Left lung (tissue), 10 donors: ENCODE data around the gene CREB3L1. TPM values are rescaled to one million over a fixed set of nuclear protein-coding genes. Genes with fewer than 3 reads are reported as not detected.

Source experiments
- ATAC-seq: fragments of 200-7000 bp; cut with Tn5 transposase; one replicate; pipeline ENCODE4 v1.9.1; 2020; ENCODE audit warnings: moderate library complexity
- DNase-seq, 4 donors: peaks; one replicate each; pipeline ENCODE4 v3.0.0-alpha.2; 2013 to 2020
- H3K27ac ChIP-seq, 2 donors: fragments of 200-600 bp; sonication (generic) in 1 of 2; one replicate each; pipeline versions ENCODE4 v1.5.0 to v1.8.0; 2020 to 2021
- H3K27me3 ChIP-seq, 2 donors: fragments of 200-600 bp; sonication (generic) in 1 of 2; one replicate each; pipeline versions ENCODE4 v1.5.0 to v1.8.0; 2020 to 2021
- H3K36me3 ChIP-seq, 2 donors: fragments of 200-600 bp; sonication (generic) in 1 of 2; one replicate each; pipeline versions ENCODE4 v1.5.0 to v1.8.0; 2020 to 2021
- H3K4me1 ChIP-seq, 2 donors: fragments of 200-600 bp; one replicate each; pipeline ENCODE4 v1.8.0; 2021
- H3K4me3 ChIP-seq, 2 donors: fragments of 200-600 bp; sonication (generic) in 1 of 2; one replicate each; pipeline versions ENCODE4 v1.5.0 to v1.8.0; 2020 to 2021; ENCODE audit warnings: mild to moderate bottlenecking in 1 of 2
- H3K9me3 ChIP-seq, 2 donors: fragments of 200-600 bp; sonication (generic) in 1 of 2; one replicate each; pipeline versions ENCODE4 v1.5.0 to v1.8.0; 2020 to 2021
- intact Hi-C, 2 donors: fragments of 100-400 bp; cut with DNase I; formaldehyde crosslinking; loops; one replicate each; pipeline versions ENCODE4 v1.11.2 to v1.14.2; 2022
- polyA plus RNA-seq, 6 donors: library from polyadenylated mRNA; unstranded; fragments of 120-200 nt; gene quantifications; one replicate each; pipeline ENCODE4 v1.2.1, GENCODE V29; 2013; ENCODE audit not compliant: insufficient read length in 6 of 6
- total RNA-seq, 2 donors: library from RNA; stranded (reverse); fragmentation: NEBNext Ultra II Directional; extraction: Animal tissue kit (Norgen Biotek cat#: 25700); gene quantifications; one replicate each; pipeline ENCODE4 v1.2.1, GENCODE V29; 2021
- TF ChIP-seq, protein P1 (sequence below), 2 donors: fragments of 200-600 bp; sonication (generic) in 1 of 2; IDR thresholded peaks; one replicate each; pipeline versions ENCODE4 v1.5.0 to v1.8.0; 2021; ENCODE audit warnings: antibody characterized with exemption in 2 of 2
- donor health status: DM: no; HTN: yes; CAD: no.
- donor health status: DM: no; HTN: no; CAD: no.

The CREB3L1 gene
- total and polyA plus RNA-seq, 8 donors, result 16.2 to 59.3 (median 26.1) TPM

DNA sequence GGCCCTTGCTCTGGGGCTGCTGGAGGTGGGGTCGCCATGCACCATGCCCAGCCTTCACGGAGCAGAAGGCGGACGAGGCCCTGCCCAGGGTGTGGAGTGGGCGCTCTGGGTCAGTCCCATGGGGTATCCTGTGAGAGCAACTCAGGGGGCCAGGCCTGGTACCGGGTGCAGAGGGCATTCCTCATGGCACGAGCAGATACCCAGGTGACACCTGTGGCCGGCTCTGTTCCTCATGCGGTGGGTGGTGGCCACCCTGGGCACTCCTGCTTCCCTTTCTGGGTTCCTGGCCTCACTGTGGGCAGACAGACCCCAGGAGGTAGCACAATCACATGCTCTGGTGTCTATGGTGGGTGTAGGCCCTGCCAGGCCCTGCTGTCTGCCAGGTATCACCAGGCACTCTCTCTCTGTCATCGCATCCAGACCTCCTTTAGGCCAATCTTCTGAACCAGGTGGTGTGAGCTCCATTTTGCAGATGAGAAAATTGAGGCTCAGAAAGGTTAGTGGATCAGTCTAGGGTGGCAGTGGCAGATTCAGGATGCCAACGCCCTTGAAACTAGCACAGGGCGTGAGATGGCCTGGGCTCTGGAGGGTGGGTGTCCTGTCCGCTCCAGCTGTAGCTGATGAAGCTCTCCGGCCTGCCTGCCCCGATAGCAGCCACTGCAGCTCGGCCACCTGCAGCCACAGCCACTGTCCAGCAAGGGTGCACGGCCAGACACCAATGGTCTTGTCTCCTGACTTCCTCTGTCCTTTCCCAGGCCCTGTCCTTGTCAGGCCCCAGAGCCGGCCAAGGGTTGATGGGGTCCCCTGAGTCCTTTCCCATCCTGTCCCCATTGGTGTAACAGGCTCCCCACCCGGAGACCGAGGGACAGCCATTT, 84.9 kb downstream of the CREB3L1 start:
- TF ChIP-seq, protein P1, sequence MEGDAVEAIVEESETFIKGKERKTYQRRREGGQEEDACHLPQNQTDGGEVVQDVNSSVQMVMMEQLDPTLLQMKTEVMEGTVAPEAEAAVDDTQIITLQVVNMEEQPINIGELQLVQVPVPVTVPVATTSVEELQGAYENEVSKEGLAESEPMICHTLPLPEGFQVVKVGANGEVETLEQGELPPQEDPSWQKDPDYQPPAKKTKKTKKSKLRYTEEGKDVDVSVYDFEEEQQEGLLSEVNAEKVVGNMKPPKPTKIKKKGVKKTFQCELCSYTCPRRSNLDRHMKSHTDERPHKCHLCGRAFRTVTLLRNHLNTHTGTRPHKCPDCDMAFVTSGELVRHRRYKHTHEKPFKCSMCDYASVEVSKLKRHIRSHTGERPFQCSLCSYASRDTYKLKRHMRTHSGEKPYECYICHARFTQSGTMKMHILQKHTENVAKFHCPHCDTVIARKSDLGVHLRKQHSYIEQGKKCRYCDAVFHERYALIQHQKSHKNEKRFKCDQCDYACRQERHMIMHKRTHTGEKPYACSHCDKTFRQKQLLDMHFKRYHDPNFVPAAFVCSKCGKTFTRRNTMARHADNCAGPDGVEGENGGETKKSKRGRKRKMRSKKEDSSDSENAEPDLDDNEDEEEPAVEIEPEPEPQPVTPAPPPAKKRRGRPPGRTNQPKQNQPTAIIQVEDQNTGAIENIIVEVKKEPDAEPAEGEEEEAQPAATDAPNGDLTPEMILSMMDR (IDR thresholded peaks at IDR 0.05), result no peak
- H3K27me3 ChIP-seq, result no peaks in the 10 kb centered on the region
- peak overlapping the region in 1 of 2 donors; percentile 38 for H3K4me3 ChIP-seq
- peak in 1 of 4 donors; percentile 78 for DNase-seq
- intact Hi-C loops, result no loop called here
- peaks cover 0 to 23% of the 10 kb centered on the region in 2 donors for H3K36me3 ChIP-seq
- peaks cover 17 to 85% of the 10 kb centered on the region in 2 donors for H3K4me1 ChIP-seq
- no peak for ATAC-seq
- H3K27ac ChIP-seq, result peak overlapping the region; percentile 72 to 94
- H3K9me3 ChIP-seq, result no peaks in the 10 kb centered on the region

DNA sequence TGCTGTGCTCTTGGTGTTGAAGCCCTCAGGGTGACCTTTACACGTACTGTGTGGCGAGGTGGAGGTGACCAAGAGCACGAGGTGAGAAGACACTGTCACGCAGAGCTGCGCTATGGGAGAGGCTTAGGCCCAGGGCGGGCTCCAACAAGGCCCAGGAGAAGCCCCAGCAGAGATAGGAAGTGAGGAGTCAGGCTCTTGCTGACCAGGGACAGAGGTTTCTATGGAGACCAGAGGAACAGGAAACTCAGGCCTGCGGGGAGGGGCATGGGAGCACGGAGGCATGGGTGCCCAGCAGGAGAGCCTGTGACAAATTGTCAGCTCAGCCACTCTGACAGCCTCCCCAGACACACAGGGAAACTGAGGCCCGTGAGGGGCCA, 85.6 kb downstream of the CREB3L1 start:
- peaks cover 0 to 28% of the 10 kb centered on the region in 2 donors for H3K36me3 ChIP-seq
- peaks cover 20 to 85% of the 10 kb centered on the region in 2 donors for H3K4me1 ChIP-seq
- DNase-seq (peak in 2 of 4 donors; percentile 81 to 91), ATAC-seq (peak; percentile 71)
- H3K4me3 ChIP-seq, result peak overlapping the region in 1 of 2 donors; percentile 38
- no peaks in the 10 kb centered on the region for H3K27me3 ChIP-seq
- no peaks in the 10 kb centered on the region for H3K9me3 ChIP-seq
- peak overlapping the region; percentile 72 to 94 for H3K27ac ChIP-seq
- TF ChIP-seq, protein P1 (IDR thresholded peaks at IDR 0.05), result no peak
- intact Hi-C loops, result no loop called here

DNA sequence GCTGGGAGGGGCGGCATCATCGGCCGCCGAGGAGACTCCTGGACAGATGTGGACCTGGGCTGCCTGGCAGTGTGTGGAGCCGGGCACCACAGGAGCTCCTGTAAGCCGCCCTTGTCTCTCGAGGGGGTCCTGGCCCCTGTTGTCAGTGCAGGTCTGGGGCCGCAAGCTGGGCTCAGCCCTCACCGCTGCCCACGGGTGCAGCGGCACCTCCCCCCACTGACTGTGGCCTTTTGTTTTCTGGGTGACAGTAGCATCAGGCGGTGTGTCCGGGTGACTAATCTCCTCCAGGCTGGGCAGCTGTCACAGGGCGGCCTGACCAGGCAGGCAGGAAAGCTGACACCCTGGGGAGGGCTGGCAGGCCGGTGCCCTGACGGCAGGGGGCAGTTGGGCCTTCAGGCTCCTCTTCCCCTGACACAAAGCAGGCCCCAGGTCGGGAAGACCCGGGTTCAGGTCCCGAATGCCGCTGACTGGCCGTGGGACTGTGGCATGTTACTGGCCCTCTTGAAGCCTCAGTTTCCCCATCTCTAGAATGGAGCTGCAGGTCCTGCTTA, 86.1 kb downstream of the CREB3L1 start:
- peak in 1 of 4 donors; percentile 82 for DNase-seq

DNA sequence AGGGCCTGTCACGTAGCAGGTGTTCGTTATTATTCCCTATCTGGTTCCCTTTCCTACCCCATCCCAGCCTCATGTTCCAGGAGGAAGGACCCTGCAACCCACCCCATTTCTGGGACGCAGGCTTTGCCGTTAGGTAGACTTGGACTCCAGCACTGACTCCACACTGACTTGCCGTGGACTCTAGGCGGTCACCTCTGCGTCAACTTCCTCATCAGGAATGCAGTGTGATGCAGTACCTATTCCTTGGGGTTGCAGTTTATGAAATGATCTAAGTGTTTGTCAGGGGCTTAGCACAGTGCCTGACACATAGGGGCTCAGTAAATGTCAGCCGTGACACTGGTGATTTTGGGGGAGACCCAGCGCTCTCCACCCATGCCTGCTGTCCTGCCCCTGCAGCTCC, 86.6 kb downstream of the CREB3L1 start:
- H3K27me3 ChIP-seq, result no peaks in the 10 kb centered on the region
- H3K4me3 ChIP-seq, result no peak overlapping the region
- H3K27ac ChIP-seq, result peak overlapping the region in 1 of 2 donors; percentile 94
- TF ChIP-seq, protein P1 (IDR thresholded peaks at IDR 0.05), result no peak
- no peaks in the 10 kb centered on the region for H3K9me3 ChIP-seq
- DNase-seq (peak in 1 of 4 donors; percentile 53), ATAC-seq (no peak)
- intact Hi-C loops, result no loop called here
- H3K4me1 ChIP-seq, result peaks cover 20 to 77% of the 10 kb centered on the region in 2 donors
- peaks cover 0 to 39% of the 10 kb centered on the region in 2 donors for H3K36me3 ChIP-seq

More for the DNA sequence above, 86.1 kb downstream of the CREB3L1 start:
- Histone ChIP-seq H3K4me3 (peak overlapping the region in 1 of 2 donors; percentile 38), H3K27me3 (no peaks in the 10 kb centered on the region), H3K27ac (peak overlapping the region in 1 of 2 donors; percentile 94), H3K4me1 (peaks cover 20 to 83% of the 10 kb centered on the region in 2 donors), H3K9me3 (no peaks in the 10 kb centered on the region), H3K36me3 (peaks cover 0 to 33% of the 10 kb centered on the region in 2 donors)
- TF ChIP-seq, protein P1 (IDR thresholded peaks at IDR 0.05), result no peak
- intact Hi-C loops, result no loop called here
- peak; percentile 25 for ATAC-seq

DNA sequence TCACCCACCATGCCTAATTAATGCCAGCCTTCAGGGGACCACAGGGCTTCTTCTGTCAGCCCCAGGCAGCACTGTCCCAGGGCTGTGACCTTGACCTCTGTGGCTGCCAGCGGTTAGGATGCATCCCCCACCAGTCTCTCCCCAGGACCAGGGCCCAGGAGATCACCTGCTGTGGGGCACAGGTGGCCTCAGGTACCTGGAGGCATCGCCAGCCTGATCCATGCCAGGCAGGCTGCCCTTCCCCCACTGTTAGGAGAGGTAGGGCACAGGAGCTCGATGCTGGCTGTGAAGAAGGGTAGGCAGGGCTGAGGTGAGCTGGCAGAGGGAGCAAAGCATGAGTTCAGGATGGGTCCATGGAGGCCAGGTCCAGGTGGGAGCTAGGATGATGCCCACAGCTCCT, 87.3 kb downstream of the CREB3L1 start:
- ATAC-seq (no peak), DNase-seq (peak in 1 of 4 donors; percentile 45)
- peaks cover 0 to 46% of the 10 kb centered on the region in 2 donors for H3K36me3 ChIP-seq
- TF ChIP-seq, protein P1 (IDR thresholded peaks at IDR 0.05), result no peak
- no peaks in the 10 kb centered on the region for H3K27me3 ChIP-seq
- H3K4me1 ChIP-seq, result peaks cover 20 to 72% of the 10 kb centered on the region in 2 donors
- no peaks in the 10 kb centered on the region for H3K9me3 ChIP-seq
- intact Hi-C loops, result no loop called here
- peak overlapping the region in 1 of 2 donors; percentile 28 for H3K27ac ChIP-seq
- H3K4me3 ChIP-seq, result no peak overlapping the region
